ENCODE data around the gene PMEL.

PMEL gene

GRCh38 chr12:55965941-55966407 lies at the start of gene PMEL:
PMEL (minus strand) TSS chr12:55966042; CDS start chr12:55966011, 31 bp downstream.
- DNase-seq: no peak
- Histone ChIP-seq H3K9me3 (no peaks in the 10 kb centered on the region), H3K4me1 (peaks cover 0 to 16% (median 14%) of the 10 kb centered on the region in 4 donors), H3K36me3 (peaks cover 0 to 18% (median 3%) of the 10 kb centered on the region in 3 donors), H3K27ac (peak within 1 kb of the TSS; percentile 78 to 81), H3K27me3 (no peaks in the 10 kb centered on the region), H3K4me3 (peak within 1 kb of the TSS; percentile 67 to 72)
- intact Hi-C loops (cut with DNase I; ENCODE audit: low total_unique reads): no loop called here
- no peak for TF ChIP-seq CTCF (IDR thresholded peaks at IDR 0.05)

- intact Hi-C loops (cut with DNase I; ENCODE audit: low total_unique reads): no loop called here
- Histone ChIP-seq H3K27me3 (no peaks in the 10 kb centered on the region), H3K36me3 (peaks cover 5 to 28% (median 6%) of the 10 kb centered on the region in 3 donors), H3K4me3 (no peak overlapping the region), H3K27ac (no peak overlapping the region), H3K4me1 (no peaks in the 10 kb centered on the region), H3K9me3 (no peaks in the 10 kb centered on the region)
- no peak for TF ChIP-seq CTCF (IDR thresholded peaks at IDR 0.05)
- no peak for DNase-seq
Measured at GRCh38 chr12:56014205-56014604, 48.4 kb upstream of the PMEL start.

- no peaks in the 10 kb centered on the region for H3K9me3 ChIP-seq
- DNase-seq: no peak
- no peak overlapping the region for H3K4me3 ChIP-seq
- no peak for TF ChIP-seq CTCF (IDR thresholded peaks at IDR 0.05)
- intact Hi-C loops (cut with DNase I; ENCODE audit: low total_unique reads): no loop called here
- no peak overlapping the region for H3K27ac ChIP-seq
- H3K4me1 ChIP-seq: peaks cover 0 to under 1% (median 0%) of the 10 kb centered on the region in 4 donors
- H3K27me3 ChIP-seq: no peaks in the 10 kb centered on the region
- H3K36me3 ChIP-seq: peaks cover 0 to 23% (median 6%) of the 10 kb centered on the region in 3 donors
Measured at GRCh38 chr12:56013482-56013881, 47.6 kb upstream of the PMEL start.

GRCh38 chr12:56011509-56012090 lies 45.8 kb upstream of the PMEL start:
- intact Hi-C loops (cut with DNase I; ENCODE audit: low total_unique reads): no loop called here
- Histone ChIP-seq H3K4me1 (peaks cover 0 to 10% (median 4%) of the 10 kb centered on the region in 4 donors), H3K4me3 (no peak overlapping the region), H3K27me3 (no peaks in the 10 kb centered on the region), H3K9me3 (no peaks in the 10 kb centered on the region), H3K36me3 (peaks cover 0 to 15% (median 0%) of the 10 kb centered on the region in 3 donors), H3K27ac (no peak overlapping the region)
- TF ChIP-seq CTCF (IDR thresholded peaks at IDR 0.05): no peak
- no peak for DNase-seq

GRCh38 chr12:56010111-56010570 lies 44.3 kb upstream of the PMEL start:
- no peaks in the 10 kb centered on the region for H3K9me3 ChIP-seq
- H3K27me3 ChIP-seq: no peaks in the 10 kb centered on the region
- intact Hi-C loops (cut with DNase I; ENCODE audit: low total_unique reads): no loop called here
- H3K4me3 ChIP-seq: no peak overlapping the region
- TF ChIP-seq CTCF (IDR thresholded peaks at IDR 0.05): no peak
- H3K27ac ChIP-seq: no peak overlapping the region
- DNase-seq: no peak
- peaks cover 0 to 10% (median 4%) of the 10 kb centered on the region in 4 donors for H3K4me1 ChIP-seq
- H3K36me3 ChIP-seq: peaks cover 0 to 13% (median 0%) of the 10 kb centered on the region in 3 donors

All from tibial artery (tissue), 4 donors.